Upper lobe of right lung (tissue), 1 donor: ENCODE results near the gene TBCEL. TPM values are rescaled to one million over a fixed set of nuclear protein-coding genes. Genes with fewer than 3 reads are reported as not detected.

Source experiments
- ATAC-seq: fragments of 200-7000 bp; cut with Tn5 transposase; one replicate; pipeline ENCODE4 v1.9.1; 2020; ENCODE audit warnings: mild to moderate bottlenecking, moderate library complexity
- DNase-seq: peaks from one replicate; pipeline ENCODE4 v3.0.0-alpha.2; 2020
- H3K27ac ChIP-seq: fragments of 200-600 bp; one replicate; pipeline ENCODE4 v1.8.0; 2022
- H3K27me3 ChIP-seq: fragments of 200-600 bp; one replicate; pipeline ENCODE4 v1.8.0; 2022; ENCODE audit warnings: mild to moderate bottlenecking
- H3K36me3 ChIP-seq: fragments of 200-600 bp; one replicate; pipeline ENCODE4 v1.8.0; 2022
- H3K4me1 ChIP-seq: fragments of 200-600 bp; one replicate; pipeline ENCODE4 v1.8.0; 2022
- H3K4me3 ChIP-seq: fragments of 200-600 bp; one replicate; pipeline ENCODE4 v1.8.0; 2022; ENCODE audit warnings: mild to moderate bottlenecking
- H3K9me3 ChIP-seq: fragments of 200-600 bp; one replicate; pipeline ENCODE4 v1.8.0; 2022
- intact Hi-C: fragments of 100-400 bp; cut with DNase I; formaldehyde crosslinking; loops from one replicate; pipeline ENCODE4 v1.11.0; 2022
- total RNA-seq: library from RNA; stranded (reverse); fragmentation: NEBNext Ultra II Directional; extraction: Animal tissue kit (Norgen Biotek cat#: 25700); gene quantifications from one replicate; pipeline ENCODE4 v1.2.1, GENCODE V29; 2021
- TF ChIP-seq, protein P1 (sequence below): fragments of 200-600 bp; IDR thresholded peaks from one replicate; pipeline ENCODE4 v1.8.0; 2022; ENCODE audit warnings: antibody characterized with exemption
- donor health status: DM: no; HTN: yes; CAD: no; lungs with severe emphysema.

Gene TBCEL
- total RNA-seq, 1 donor from 2014 or later, result 41.1 TPM

DNA sequence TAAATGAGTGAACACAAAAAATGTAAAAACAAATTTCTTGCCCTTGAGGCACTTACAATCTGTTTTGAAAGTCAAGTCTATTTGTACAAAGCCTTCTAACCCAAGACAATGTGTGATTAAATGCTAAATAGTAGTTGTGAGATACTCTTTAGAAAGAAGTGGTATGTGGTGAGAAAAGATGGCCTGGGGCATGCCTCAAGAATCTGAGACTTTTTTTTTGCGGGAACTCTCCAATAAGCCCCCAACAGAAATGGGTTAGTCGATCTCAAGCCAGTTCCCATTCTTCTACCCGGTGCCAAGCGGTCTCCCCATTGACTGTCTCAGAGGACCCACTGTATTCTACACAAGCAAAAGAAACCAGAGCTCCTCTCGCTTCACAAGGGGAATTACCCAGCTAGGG, 26.9 kb upstream of the TBCEL start:
- Histone ChIP-seq H3K27me3 (peaks cover 7% of the 10 kb centered on the region), H3K4me1 (no peaks in the 10 kb centered on the region), H3K4me3 (no peak overlapping the region), H3K27ac (no peak overlapping the region), H3K9me3 (no peaks in the 10 kb centered on the region), H3K36me3 (no peaks in the 10 kb centered on the region)
- TF ChIP-seq, protein P1, sequence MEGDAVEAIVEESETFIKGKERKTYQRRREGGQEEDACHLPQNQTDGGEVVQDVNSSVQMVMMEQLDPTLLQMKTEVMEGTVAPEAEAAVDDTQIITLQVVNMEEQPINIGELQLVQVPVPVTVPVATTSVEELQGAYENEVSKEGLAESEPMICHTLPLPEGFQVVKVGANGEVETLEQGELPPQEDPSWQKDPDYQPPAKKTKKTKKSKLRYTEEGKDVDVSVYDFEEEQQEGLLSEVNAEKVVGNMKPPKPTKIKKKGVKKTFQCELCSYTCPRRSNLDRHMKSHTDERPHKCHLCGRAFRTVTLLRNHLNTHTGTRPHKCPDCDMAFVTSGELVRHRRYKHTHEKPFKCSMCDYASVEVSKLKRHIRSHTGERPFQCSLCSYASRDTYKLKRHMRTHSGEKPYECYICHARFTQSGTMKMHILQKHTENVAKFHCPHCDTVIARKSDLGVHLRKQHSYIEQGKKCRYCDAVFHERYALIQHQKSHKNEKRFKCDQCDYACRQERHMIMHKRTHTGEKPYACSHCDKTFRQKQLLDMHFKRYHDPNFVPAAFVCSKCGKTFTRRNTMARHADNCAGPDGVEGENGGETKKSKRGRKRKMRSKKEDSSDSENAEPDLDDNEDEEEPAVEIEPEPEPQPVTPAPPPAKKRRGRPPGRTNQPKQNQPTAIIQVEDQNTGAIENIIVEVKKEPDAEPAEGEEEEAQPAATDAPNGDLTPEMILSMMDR, result no peak
- ATAC-seq (no peak), DNase-seq (no peak)
- intact Hi-C loops, result no loop called here

DNA sequence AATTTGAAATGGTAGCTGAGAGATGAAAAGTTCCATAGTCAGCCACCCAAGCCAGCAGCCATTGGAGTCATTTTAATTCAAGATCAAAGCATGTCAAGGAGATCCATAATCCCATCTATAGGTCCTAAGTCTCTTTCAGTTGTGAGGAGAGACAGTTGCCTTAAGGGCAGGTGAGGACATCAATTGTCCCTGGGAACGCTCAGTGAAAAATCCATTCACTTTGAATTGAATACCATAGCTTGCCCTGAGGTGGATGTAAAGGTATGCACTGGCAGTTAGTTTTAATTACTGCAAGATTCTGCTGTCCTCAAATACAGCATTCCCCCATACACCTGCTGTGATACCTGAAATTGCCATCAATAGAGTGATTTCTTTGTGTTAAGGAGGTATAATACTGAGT, 25.3 kb upstream of the TBCEL start:
- H3K36me3 ChIP-seq, result no peaks in the 10 kb centered on the region
- H3K27me3 ChIP-seq, result peaks cover 7% of the 10 kb centered on the region
- DNase-seq (no peak), ATAC-seq (no peak)
- H3K4me3 ChIP-seq, result no peak overlapping the region
- intact Hi-C loops, result no loop called here
- H3K4me1 ChIP-seq, result no peaks in the 10 kb centered on the region
- no peak overlapping the region for H3K27ac ChIP-seq
- H3K9me3 ChIP-seq, result no peaks in the 10 kb centered on the region
- TF ChIP-seq, protein P1, result no peak

DNA sequence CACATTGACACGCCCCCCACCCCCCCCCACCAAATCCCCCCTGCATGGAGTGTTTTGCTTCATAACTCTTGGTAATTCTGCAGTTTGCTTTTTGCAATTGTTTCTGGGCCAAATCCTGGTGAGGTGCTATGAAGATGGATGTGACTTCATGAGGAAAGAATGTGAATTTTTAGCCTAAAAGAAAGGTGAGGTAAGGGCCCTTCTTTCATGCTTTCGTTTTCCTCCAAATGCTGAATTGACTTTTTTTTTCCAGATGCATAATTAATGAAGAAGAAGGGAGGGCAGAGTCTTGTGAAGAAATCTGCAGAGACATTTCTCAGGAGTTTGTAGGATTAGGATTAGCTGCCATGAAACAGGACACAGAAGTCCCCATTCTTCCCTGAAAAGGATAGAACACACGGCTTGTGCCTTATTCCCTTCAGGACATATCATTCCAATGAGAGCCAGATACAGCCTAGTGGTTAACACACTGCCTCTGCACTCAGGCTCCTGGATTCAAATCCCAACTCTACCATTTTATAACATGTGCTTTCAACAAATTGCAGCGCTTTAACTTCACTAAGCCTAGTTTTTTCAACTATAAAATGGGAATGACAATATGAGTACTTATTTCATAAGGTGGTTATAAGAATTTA, 19.6 kb upstream of the TBCEL start:
- TF ChIP-seq, protein P1, result no peak
- Histone ChIP-seq H3K36me3 (no peaks in the 10 kb centered on the region), H3K27ac (no peak overlapping the region), H3K4me3 (no peak overlapping the region), H3K27me3 (peaks cover 4% of the 10 kb centered on the region), H3K4me1 (no peaks in the 10 kb centered on the region), H3K9me3 (peaks cover 7% of the 10 kb centered on the region)
- intact Hi-C loops, result no loop called here
- DNase-seq (no peak), ATAC-seq (no peak)

DNA sequence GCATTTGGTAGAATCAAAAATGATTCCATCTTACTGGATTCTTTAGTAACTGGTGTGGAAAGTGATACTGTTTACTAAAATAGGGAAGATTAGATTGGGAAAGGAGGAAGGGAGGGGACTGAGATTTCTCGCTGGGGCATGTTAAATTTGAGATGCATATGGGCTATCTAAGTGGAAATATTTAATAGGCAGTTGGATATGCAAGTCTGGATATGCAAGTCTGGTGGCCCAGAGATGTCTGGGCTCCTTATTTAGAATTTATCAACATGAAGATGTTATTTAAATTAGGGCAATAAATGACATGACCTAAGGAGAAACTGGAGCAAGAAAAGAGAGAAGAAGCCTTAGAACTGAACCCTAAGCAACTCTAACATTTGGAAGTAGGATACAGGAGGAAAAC, 17.0 kb upstream of the TBCEL start:
- no peaks in the 10 kb centered on the region for H3K36me3 ChIP-seq
- intact Hi-C loops, result no loop called here
- peaks cover 7% of the 10 kb centered on the region for H3K9me3 ChIP-seq
- no peak overlapping the region for H3K27ac ChIP-seq
- TF ChIP-seq, protein P1, result no peak
- no peak overlapping the region for H3K4me3 ChIP-seq
- DNase-seq (no peak), ATAC-seq (no peak)
- H3K27me3 ChIP-seq, result no peaks in the 10 kb centered on the region
- H3K4me1 ChIP-seq, result no peaks in the 10 kb centered on the region

DNA sequence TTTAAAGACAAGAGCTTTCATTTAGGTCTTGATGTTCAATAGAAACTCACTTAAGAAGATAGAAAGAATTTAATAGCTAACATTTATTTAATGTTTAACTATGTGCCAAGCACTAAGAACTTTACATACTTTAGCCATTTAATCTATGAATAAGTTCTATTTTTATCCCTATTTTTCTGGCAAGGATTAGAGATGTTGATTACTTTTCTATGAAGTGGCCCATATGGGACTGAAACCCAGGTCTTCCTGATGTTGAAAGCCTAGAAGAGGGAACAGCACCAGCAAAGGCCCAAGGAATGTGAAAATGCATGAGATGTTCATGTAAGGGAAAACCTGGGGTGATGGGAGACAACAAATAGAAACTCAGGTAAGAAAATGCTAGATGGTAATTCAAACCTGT, 15.4 kb upstream of the TBCEL start:
- no peak overlapping the region for H3K27ac ChIP-seq
- no peaks in the 10 kb centered on the region for H3K27me3 ChIP-seq
- peaks cover 7% of the 10 kb centered on the region for H3K9me3 ChIP-seq
- H3K4me3 ChIP-seq, result no peak overlapping the region
- intact Hi-C loops, result no loop called here
- H3K4me1 ChIP-seq, result no peaks in the 10 kb centered on the region
- H3K36me3 ChIP-seq, result no peaks in the 10 kb centered on the region
- TF ChIP-seq, protein P1, result no peak
- DNase-seq, result no peak
- ATAC-seq, result no peak

DNA sequence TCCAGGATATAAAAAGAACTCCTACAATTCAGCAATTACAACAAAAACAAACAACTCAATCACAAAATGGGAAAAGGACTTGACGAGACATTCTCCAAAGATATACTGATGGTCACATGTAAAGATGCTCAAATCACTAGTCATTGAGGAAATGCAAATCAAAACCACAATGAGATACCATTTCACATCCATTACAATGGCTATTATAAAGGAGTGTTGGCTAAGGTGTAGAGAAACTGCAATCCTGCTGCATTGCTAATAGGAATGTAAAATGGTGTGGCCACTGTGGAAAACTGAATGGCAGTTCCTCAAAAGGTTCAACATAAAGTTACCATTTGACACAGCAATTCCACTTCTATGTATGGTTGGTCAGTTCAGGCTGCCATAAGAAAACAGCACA, 11.8 kb upstream of the TBCEL start:
- TF ChIP-seq, protein P1, result no peak
- Histone ChIP-seq H3K27ac (no peak overlapping the region), H3K9me3 (no peaks in the 10 kb centered on the region), H3K36me3 (no peaks in the 10 kb centered on the region), H3K4me1 (no peaks in the 10 kb centered on the region), H3K27me3 (no peaks in the 10 kb centered on the region), H3K4me3 (no peak overlapping the region)
- ATAC-seq, result no peak
- intact Hi-C loops, result no loop called here
- DNase-seq, result no peak
